Fibroblast of pulmonary artery (primary cell): Measurements from ENCODE around the gene MTR.

Source experiments
- DNase-seq: peaks from one replicate; pipeline ENCODE4 v3.0.0-alpha.2; 2010; ENCODE audit warnings: low read depth
- H3K4me3 ChIP-seq: replicated peaks from 2 replicates; pipeline ENCODE4 v1.5.1; 2011; ENCODE audit warnings: low read depth, mild to moderate bottlenecking, control low read depth, low read length, moderate library complexity
- TF ChIP-seq, protein P1 (sequence below): IDR thresholded peaks from 2 replicates; pipeline ENCODE4 v1.5.1; 2011; ENCODE audit warnings: mild to moderate bottlenecking, control low read depth, low read length, inconsistent platforms; ENCODE audit errors: missing control alignments

Gene MTR

DNA sequence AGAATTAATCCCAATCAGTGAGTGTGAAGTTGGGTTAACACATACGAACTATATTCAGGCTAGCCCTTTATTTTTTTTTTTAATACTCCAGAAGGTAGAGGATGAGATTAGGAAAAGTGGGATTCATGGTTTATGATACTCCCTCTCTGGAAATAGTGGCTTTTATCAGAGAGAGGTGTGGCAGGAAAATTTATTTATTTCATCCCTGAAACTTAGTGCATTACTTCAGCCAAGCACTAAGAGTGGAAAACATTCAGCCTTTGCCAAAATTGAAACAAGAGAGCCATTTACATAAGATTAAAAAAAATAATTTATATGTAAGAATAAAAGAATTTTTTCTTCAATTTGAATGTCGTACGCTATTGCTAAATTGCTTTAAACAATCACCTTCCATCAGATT, 35.0 kb downstream of the MTR start:
- no peak overlapping the region for H3K4me3 ChIP-seq
- DNase-seq, result no peak
- TF ChIP-seq, protein P1, sequence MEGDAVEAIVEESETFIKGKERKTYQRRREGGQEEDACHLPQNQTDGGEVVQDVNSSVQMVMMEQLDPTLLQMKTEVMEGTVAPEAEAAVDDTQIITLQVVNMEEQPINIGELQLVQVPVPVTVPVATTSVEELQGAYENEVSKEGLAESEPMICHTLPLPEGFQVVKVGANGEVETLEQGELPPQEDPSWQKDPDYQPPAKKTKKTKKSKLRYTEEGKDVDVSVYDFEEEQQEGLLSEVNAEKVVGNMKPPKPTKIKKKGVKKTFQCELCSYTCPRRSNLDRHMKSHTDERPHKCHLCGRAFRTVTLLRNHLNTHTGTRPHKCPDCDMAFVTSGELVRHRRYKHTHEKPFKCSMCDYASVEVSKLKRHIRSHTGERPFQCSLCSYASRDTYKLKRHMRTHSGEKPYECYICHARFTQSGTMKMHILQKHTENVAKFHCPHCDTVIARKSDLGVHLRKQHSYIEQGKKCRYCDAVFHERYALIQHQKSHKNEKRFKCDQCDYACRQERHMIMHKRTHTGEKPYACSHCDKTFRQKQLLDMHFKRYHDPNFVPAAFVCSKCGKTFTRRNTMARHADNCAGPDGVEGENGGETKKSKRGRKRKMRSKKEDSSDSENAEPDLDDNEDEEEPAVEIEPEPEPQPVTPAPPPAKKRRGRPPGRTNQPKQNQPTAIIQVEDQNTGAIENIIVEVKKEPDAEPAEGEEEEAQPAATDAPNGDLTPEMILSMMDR, result no peak

DNA sequence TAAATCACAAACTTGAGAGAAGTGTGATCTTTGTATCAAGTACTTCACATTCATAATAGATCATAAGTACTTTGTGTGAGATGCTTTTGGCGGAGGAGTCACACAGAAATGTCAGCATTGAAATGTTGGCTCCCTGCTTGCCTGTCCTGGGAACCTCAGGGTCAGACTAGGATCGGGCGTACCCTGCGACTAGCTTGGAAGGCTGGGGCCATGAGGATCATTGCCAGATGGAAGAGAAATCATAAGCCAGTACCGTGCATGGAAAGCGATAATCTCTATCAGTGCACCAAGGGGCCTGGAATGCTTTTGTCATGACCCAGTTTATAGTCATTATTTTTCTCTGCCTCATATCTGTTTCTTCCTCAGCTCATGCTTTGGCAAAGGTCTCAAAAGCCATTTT, 35.5 kb downstream of the MTR start:
- no peak for DNase-seq

DNA sequence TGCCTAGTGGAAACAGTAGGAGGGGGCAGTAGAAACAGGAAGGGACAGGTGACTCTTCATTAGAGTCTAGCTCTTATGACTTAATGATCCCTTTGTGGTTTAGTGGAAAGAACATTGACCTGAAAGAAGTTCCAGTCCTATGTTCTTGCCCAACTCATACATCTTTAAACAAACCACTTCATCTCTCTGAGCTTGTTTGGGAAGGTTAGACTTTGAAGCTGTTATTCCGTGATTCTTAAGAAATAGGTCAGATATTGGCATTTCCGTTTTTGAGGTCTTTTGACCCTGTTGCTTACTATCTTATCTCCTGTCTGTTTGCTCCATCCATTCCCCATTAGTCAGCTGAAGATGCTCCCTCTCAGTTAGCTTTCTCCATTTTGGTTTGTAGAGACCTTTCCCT, 38.5 kb downstream of the MTR start:
- TF ChIP-seq, protein P1, result no peak
- no peak for DNase-seq
- no peak overlapping the region for H3K4me3 ChIP-seq

More for the DNA sequence above, 35.5 kb downstream of the MTR start:
- H3K4me3 ChIP-seq, result no peak overlapping the region
- TF ChIP-seq, protein P1, result no peak

DNA sequence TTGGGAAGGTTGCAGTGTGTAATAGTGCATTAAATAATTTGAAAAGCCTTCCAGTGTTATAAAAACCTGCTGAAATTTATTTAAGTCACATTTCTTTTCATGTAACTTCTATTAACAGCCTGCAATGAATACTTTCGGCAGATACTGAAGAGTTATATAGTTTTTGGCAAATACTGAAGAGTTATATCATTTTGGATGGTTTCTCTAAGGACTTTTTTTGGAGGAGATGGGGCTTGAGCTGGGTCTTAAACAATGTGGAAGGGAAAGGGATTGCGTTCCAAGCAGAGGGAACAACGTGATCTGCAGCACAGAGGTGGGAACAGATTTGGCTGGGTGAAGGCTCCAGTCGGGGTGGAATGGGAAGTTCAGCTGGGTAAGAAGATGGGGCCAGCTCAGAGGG, 39.8 kb downstream of the MTR start:
- TF ChIP-seq, protein P1, result no peak
- no peak overlapping the region for H3K4me3 ChIP-seq
- DNase-seq, result no peak

DNA sequence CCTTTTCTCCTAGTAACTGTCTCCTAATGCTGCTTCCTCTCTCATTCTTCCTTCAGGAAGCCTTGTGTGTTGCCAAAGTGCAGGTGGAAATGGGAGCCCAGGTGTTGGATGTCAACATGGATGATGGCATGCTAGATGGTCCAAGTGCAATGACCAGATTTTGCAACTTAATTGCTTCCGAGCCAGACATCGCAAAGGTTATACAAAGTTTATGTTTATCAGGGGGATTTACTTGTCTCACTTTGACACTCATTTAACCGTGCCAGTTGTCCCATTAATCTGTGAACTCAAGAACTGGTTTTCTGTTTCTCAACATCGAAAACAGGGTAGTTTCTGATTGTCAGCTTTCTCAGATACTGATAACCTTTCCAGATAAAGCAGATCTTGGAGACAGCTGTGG, 40.4 kb downstream of the MTR start:
- H3K4me3 ChIP-seq, result no peak overlapping the region
- TF ChIP-seq, protein P1, result no peak
- DNase-seq, result no peak

DNA sequence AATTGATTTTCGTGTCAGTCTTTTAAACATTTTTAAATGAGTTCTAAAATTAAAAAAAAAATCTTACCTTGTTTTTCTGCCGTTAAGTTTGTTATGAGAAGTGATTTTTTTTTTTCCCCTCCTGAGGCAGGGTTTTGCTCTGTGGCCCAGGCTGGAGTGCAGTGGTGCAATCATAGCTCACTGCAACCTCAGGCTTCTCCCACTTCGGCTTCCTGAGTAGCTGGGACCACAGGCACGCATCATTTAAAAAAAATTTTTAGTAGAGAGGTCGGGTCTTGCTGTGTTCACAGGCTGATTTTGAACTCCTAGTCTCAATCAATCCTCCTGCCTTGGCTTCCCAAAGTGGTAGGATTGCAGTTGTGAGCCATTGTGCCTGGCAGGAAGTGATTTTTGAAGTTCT, 41.1 kb downstream of the MTR start:
- TF ChIP-seq, protein P1, result no peak
- no peak overlapping the region for H3K4me3 ChIP-seq
- no peak for DNase-seq

DNA sequence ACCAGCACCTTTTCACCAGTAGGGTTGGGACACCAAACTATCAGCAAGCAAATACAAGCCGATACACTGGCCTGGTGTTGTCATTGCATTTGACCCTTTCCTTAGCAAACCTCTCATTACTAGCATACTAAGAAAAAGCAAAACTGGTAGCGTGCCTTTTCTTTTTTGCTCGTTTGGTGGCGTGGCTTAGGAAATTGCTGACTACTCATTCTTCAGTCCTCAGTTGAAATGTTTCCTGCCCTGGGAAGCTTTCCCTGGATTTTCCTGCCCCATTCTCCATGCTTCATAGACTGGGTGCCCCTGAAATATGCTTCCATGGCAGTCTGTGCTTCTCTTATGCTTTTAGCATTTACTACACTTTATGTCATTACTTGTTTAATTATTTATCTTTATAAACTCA, 42.0 kb downstream of the MTR start:
- H3K4me3 ChIP-seq, result no peak overlapping the region
- TF ChIP-seq, protein P1, result no peak
- DNase-seq, result no peak
